Measurements from ENCODE around the gene CUL2.
"Not testable (repeated sequence)": the region's sequence is repeated elsewhere in the genome, so short reads cannot be mapped to it uniquely, and the experiment has no call there.

Gene CUL2

DNA sequence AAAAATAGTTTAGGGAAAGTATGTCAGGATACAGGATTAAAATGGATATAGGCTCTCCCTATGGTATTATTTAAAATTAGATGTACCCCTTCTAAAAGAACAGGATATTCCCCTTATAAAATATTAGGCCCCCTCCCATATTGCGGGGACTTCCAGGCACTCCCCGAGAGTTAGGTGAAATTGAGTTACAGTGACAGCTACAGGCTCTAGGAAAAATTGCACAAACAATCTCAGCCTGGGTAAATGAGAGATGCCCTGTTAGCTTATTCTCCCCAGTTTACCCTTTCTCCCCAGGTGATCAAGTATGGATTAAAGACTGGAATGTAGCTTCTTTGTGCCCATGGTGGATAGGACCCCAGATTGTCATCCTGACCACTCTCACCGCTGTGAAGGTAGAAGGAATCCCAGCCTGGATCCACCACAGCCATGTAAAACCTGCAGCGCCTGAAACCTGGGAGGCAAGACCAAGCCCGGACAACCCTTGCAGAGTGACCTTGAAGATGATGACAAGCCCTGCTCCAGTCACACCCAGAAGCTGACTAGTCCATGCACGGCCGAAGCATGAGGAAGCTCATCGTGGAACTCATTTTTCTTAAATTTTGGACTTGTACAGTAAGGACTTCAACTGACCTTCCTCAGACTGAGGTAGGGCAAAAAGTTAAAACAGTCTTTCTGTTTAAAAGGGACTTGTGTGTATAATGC, 115.6 kb downstream of the CUL2 start:
- DNase-seq, result not testable (repeated sequence)

DNA sequence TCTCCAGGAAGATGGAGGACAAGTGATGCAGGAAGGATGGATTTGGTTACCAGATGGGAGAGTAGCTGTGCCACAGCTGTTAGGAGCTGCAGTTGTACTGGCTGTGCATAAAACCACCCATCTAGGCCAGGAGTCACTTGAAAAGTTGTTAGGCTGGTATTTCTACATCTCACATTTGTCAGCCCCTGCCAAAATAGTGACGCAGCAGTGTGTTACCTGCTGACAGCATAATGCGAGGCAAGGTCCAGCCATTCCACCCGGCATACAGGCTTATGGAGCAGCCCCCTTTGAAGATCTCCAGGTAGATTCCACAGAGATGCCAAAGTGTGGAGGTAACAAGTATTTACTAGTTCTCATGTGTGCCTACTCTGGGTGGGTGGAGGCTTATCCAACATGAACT, 116.4 kb downstream of the CUL2 start:
- DNase-seq, result not testable (repeated sequence)

DNA sequence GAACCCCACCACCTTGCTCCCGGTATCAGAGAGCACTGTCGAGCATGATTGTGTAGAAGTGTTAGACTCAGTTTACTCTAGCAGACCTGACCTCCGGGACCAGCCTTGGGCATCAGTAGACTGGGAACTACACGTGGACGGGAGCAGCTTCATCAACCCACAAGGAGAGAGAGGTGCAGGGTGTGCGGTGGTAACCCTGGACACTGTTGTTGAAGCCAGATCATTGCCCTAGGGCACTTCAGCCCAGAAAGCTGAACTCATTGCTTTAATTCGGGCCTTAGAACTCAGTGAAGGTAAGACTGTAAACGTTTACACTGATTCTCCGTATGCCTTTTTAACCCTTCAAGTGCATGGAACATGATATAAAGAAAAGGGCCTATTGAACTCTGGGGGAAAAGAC, 117.0 kb downstream of the CUL2 start:
- DNase-seq, result not testable (repeated sequence)

DNA sequence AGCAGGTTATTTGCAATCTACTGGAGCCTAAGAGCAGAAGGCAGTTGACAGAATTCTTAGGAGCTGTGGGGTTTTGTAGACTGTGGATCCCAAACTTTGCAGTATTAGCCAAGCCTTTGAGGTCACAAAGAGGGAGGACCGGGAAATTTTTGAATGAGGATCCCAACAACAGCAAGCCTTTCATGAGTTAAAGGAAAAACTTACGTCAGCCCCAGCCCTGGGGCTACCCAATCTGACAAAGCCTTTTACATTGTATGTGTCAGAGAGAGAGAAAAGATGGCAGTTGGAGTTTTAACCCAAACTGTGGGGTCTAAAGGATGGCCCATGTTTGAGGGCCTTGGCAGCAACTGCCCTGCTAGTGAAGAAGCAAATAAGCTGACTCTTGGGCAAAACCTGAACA, 117.5 kb downstream of the CUL2 start:
- not testable (repeated sequence) for DNase-seq

DNA sequence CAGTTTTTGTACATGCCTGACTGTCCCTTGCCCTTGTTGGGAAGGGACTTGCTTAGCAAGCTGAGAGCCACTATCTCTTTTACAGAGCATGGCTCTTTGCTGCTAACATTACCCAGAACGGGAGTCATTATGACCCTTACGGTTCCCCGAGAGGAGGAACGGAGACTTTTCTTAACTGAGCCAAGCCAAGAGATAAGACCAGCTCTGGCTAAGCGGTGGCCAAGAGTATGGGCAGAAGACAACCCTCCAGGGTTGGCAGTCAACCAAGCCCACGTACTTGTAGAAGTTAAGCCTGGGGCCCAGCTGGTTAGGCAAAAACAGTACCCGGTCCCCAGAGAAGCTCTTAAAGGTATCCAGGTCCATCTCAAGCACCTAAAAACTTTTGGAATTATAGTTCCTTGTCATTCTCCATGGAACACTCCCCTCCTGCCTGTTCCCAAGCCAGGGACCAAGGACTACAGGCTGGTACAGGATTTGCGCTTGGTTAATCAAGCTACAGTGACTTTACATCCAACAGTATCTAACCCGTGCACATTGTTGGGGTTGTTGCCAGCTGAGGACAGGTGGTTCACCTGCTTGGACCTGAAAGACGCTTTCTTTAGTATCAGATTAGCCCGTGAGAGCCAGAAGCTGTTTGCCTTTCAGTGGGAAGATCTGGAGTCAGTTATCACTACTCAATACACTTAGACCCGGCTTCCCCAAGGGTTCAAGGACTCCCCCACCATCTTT, 118.4 kb downstream of the CUL2 start:
- not testable (repeated sequence) for DNase-seq

DNA sequence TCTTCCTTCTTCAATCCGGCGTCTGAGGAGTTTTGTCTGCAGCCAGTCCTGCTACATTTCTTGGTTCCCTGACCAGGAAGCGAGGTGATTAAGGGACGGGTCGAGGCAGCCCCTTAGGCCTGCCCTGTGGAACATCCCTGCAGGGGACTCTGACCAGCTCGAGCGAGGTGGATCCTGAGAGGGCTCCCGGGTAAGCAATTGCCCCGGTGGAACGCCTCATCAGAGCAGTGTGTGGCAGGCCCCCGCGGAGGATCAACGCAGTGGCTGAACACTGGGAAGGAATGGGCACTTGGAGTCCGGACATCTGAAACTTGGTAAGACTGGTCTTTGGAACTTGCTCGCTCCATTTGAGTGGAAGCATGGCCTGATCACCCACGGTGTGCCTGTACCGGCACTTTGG, 121.0 kb downstream of the CUL2 start:
- DNase-seq, result no peak

DNA sequence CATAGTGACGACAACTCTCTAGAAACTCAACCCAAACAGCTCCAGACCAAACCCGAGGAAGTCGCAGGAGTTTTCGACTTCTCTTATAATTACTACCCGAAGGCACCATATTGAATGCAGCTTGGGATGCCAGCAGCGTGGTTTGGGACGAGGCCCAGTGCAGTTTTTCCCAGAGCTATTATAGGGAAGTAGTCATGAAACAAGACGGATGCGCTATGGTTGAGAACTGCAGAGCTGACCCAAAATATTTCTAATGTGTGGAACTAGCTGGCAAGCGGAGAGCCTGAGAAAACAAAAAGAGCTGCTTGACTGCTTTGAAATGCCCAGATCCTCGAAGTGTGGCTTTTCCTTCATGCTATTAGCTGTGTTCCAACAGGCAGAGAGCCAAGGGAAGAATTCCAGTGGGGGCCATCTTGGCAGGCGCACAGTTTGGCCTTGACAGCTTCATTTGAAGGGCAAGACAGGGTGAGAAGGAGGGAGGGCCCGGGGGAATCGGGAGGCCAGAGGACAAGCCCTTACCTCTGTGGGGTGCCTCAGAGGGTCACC, 122.7 kb downstream of the CUL2 start:
- DNase-seq, result no peak

DNA sequence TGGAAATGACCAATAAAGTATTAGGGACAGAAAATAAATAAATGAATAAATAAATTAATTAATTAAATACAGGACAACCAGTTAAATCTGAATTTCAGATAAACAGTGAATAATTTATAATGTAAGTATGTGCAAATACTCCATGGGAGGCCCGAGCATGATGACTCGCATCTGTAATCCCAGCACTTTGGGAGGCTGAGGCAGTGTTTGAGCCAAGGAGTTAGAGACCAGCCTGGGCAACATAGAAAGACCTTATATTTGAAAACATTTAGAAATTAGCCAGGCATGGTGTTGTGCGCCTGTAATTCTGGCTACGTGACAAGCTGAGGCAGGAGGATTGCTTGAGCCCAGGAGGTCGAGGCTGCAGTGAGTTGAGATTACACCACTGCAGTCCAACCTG, 123.7 kb downstream of the CUL2 start:
- DNase-seq, result peak; percentile 12

DNA sequence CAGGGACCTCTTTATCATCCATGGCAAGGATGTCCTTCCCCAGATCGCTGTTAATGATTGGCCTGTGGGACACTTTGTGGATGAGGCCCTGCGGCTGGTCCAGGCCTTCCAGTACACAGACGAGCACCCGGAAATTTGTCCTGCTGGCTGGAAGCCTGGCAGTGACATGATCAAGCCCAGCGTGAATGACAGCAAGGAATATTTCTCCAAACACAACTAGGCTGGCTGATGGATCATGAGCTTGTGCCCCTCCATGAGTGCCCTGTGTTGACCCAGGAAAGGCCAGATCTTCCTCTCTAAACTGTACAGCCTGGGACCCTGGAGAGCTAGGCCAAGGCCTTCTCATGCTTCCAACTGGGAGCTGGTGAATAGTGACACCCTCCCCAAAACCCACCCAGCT, 124.1 kb downstream of the CUL2 start:
- no peak for DNase-seq

DNA sequence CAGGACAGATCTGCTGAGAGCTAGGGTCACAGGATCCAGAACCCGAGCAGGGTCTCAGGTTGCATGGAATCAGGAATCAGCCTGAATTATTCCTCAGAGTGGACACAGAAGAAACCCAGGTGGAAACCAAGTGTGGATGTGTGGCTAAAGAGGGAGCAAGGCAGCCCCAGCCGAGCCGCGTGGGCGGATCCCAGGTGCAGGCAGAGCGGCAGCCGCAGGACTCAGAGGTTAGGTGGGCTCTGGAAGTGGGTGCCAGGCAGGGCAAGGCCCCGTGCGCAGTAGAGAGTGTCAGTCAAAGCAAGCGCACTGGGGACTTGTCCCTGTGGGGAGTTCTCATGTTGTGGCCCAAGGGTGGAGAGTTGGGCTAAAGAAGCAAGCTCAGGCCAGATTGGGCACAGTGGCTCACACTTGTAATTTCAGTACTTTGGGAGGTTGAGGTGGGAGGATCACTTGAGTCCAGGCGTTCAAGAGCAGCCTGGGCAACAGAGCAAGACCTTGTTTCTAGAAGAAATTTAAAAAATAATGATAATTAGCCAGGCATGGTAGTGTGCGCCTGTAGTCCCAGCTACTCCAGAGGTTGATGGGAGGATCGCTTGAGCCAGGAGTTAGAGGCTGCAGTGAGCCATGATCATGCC, 125.9 kb downstream of the CUL2 start:
- DNase-seq, result no peak

DNA sequence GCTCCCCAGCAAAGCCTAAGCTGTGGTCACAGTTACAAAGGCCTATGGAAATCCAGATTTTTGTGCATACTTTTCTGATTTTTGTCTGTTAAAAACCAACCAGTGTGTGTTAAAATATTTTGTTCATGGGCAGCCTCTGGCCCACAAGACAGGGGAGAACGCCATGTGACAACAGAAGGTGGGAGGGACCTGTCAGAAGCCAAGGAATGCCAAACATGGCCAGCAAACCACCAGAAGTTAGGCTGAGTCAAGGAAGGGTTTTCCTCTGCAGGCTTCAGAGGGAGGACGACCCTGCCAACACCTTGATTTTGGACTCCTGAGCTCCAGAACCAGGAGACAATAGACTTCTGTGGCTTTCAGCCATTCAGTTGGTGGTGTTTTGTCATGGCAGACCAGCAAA, 127.3 kb downstream of the CUL2 start:
- DNase-seq, result no peak

DNA sequence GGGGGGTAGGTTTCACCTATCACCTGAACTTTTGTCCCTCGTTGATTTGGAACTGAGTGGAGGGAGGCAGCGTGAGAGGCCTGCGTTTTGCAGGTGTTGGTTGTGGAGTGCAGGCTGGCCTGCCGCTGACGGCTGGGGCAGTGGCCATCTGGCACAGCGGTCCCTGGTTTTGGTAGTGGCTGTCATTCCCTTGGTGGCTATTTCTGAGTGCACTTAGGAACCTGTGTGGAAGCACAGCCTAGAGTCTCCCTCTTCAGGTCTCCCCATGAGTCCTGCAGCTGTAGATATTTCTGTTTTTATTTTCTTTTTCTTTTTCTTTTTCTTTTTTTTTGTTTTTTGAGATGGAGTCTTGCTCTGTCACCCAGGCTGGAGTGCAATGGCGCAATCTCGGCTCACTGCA, 129.2 kb downstream of the CUL2 start:
- no peak for DNase-seq

DNA sequence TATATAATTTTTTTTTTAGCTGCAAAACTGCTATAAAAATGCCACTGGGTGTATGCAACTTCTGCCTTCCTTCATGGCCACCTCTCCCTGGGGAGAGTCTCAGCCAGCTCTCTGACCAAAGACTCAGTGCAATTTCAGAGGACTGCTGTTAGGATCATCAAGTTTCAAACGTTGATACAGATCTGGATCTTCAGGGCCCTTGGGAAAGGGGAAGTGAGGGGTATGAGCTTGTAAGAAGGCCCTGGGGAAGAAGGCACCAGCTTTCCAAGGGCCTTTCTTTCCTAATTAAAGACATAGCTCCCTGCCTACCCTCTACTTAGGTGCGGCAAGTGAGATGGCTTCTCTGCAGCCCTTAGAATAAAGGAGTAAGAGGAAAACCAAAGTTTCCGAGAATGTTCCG, 130.4 kb downstream of the CUL2 start:
- no peak for DNase-seq

DNA sequence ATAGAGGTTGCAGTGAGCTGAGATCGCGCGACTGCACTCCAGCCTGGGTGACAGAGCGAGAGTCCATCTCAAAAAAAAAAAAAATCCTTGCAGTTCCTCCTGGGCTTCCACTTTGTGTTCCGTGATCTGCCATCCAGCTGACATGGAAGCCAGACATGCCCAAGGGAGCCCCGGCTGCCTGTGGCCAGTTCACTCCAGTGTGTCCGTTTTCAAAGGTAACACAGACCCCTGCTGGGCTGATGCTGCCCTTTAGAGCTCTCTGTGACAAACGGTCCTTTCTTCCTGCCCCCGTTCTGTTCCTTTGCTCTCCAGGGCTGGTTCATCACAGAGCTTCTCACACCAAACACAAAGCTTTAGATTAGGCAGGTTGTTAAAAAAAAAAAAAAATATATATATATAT, 130.8 kb downstream of the CUL2 start:
- DNase-seq, result no peak
